ENCODE results near the gene ZNF19. TPM values are rescaled to one million over a fixed set of nuclear protein-coding genes. Genes with fewer than 3 reads are reported as not detected.

The ZNF19 gene
- polyA plus RNA-seq, 2 of the 4 experiments (the other 2 are of a cell fraction): 2.4 to 3.9 TPM

- peak; percentile 92 for TF ChIP-seq REST (IDR thresholded peaks at IDR 0.05)
- 0 out of 2 replicates have a peak, but pooled peaks have one; percentile 24 for TF ChIP-seq HOXB13 (CRISPR knock-in tag; IDR thresholded peaks at IDR 0.05; ENCODE audit: low read depth)
- no peak for TF ChIP-seq HOXB5 (CRISPR knock-in tag; IDR thresholded peaks at IDR 0.05)
Measured at GRCh38 chr16:71467810-71468209, 21.3 kb downstream of the ZNF19 start (continued).

GRCh38 chr16:71464231-71464630 is 24.9 kb downstream of the ZNF19 start:
- DNase-seq (ENCODE audit: low read depth in 1 of 2, low spot score in 1 of 2) (no peak), ATAC-seq (no peak), FAIRE-seq (no peak)
- POLR2A ChIA-PET: no interaction called here
- Histone ChIP-seq H3K4me3 (no peak overlapping the region), H3K27ac (no peak overlapping the region), H3K4me2 (no peak overlapping the region), H3K4me1 (0 out of 3 replicates have a peak, but pooled peaks cover 7% of the 10 kb centered on the region), H3K9me3 (peaks cover 6% of the 10 kb centered on the region; the same call in 1 of the 3 replicates)
- TF ChIP-seq SREBF2 (IDR thresholded peaks at IDR 0.05) (no peak), ZC3H11A (IDR thresholded peaks at IDR 0.05) (no peak), FOSL2 (IDR thresholded peaks at IDR 0.05) (no peak), FOSL2 (CRISPR knock-in tag; IDR thresholded peaks at IDR 0.05) (no peak), JUN (IDR thresholded peaks at IDR 0.05) (no peak), HOXB13 (CRISPR knock-in tag; IDR thresholded peaks at IDR 0.05; ENCODE audit: low read depth) (no peak), JUNB (IDR thresholded peaks at IDR 0.05) (no peak), MAFK (IDR thresholded peaks at IDR 0.05; ENCODE audit: partially characterized antibody) (no peak), FOXS1 (CRISPR knock-in tag; IDR thresholded peaks at IDR 0.05) (no peak), ZFP36 (IDR thresholded peaks at IDR 0.05; ENCODE audit: borderline replicate concordance, partially characterized antibody) (no peak), POLR2A (IDR thresholded peaks at IDR 0.05; ENCODE audit: low read length) (no peak), RNF2 (IDR thresholded peaks at IDR 0.05; ENCODE audit: borderline replicate concordance, low read depth) (no peak), CEBPB (IDR thresholded peaks at IDR 0.05) (no peak), CBX8 (IDR thresholded peaks at IDR 0.05) (no peak), EHF (CRISPR knock-in tag; IDR thresholded peaks at IDR 0.05) (no peak), NR3C1 (IDR thresholded peaks at IDR 0.05) (no peak), RARB (CRISPR knock-in tag; IDR thresholded peaks at IDR 0.05) (no peak), PBX3 (IDR thresholded peaks at IDR 0.05) (no peak), RAD21 (conservative IDR thresholded peaks at IDR 0.05 in 1 of 2, IDR thresholded peaks at IDR 0.05 in 1 of 2) (no peak)
- TF ChIP-seq, protein P1, sequence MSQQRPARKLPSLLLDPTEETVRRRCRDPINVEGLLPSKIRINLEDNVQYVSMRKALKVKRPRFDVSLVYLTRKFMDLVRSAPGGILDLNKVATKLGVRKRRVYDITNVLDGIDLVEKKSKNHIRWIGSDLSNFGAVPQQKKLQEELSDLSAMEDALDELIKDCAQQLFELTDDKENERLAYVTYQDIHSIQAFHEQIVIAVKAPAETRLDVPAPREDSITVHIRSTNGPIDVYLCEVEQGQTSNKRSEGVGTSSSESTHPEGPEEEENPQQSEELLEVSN (IDR thresholded peaks at IDR 0.05; ENCODE audit: borderline replicate concordance, low read depth): no peak
- TF ChIP-seq, protein P2, sequence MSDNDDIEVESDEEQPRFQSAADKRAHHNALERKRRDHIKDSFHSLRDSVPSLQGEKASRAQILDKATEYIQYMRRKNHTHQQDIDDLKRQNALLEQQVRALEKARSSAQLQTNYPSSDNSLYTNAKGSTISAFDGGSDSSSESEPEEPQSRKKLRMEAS (IDR thresholded peaks at IDR 0.05): no peak
- CTCF ChIA-PET: interaction anchor here (0.7 to 1.6 kb wide), 4 partner anchors 8 to 146 kb away, joined by 3 to 8 read pairs (median 4); no protein-coding TSS in a partner anchor
- WGBS (ENCODE audit: missing lambda C conversion rate): 6% methylated on average over 1 of the region's 1 CpG
